Fibroblast of lung (primary cell): ENCODE data around the gene HERC2. TPM values are rescaled to one million over a fixed set of nuclear protein-coding genes. Genes with fewer than 3 reads are reported as not detected.
"Not testable (repeated sequence)": the region's sequence is repeated elsewhere in the genome, so short reads cannot be mapped to it uniquely, and the experiment has no call there.

Experiments used
- DNase-seq, 2 donors: peaks; one replicate each; pipeline versions ENCODE4 v3.0.0 to v3.0.0-alpha.2; 2010; ENCODE audit warnings: low read depth in 2 of 2
- H2AFZ ChIP-seq: 2 replicates; pipeline ENCODE4 v1.5.1; 2012; ENCODE audit warnings: low read length, control low read depth, inconsistent platforms
- H3K27ac ChIP-seq: 2 replicates; pipeline ENCODE4 v1.5.1; 2011; ENCODE audit warnings: low read length, control low read depth; ENCODE audit not compliant: insufficient read depth
- H3K27me3 ChIP-seq: 2 replicates; pipeline ENCODE4 v1.5.1; 2011; ENCODE audit warnings: mild to moderate bottlenecking, low read length; ENCODE audit not compliant: control insufficient read depth, insufficient read depth
- H3K36me3 ChIP-seq: 2 replicates; pipeline ENCODE4 v1.5.1; 2011; ENCODE audit warnings: low read length; ENCODE audit not compliant: control insufficient read depth, insufficient read depth
- H3K4me1 ChIP-seq: 2 replicates; pipeline ENCODE4 v1.5.1; 2011; ENCODE audit warnings: low read length; ENCODE audit not compliant: control insufficient read depth, insufficient read depth; ENCODE audit errors: extremely low read depth
- H3K4me2 ChIP-seq: 2 replicates; pipeline ENCODE4 v1.5.1; 2011; ENCODE audit warnings: low read length, control low read depth; ENCODE audit not compliant: insufficient read depth; ENCODE audit errors: extremely low read depth
- H3K4me3 ChIP-seq, 4 experiments: fragments of 200-600 bp in 1 of 4; sonication (generic) in 1 of 4; replicated peaks in 1 of 4; 2 replicates each; pipeline ENCODE4 v1.5.1; 2011 to 2016; ENCODE audit warnings: low read length in 4 of 4, low read depth in 3 of 4, mild to moderate bottlenecking in 3 of 4, control low read depth in 2 of 4, inconsistent platforms in 1 of 4, mixed read lengths in 1 of 4; ENCODE audit not compliant: insufficient read depth in 1 of 4; ENCODE audit errors: control extremely low read depth in 1 of 4
- H3K79me2 ChIP-seq: 2 replicates; pipeline ENCODE4 v1.5.1; 2012; ENCODE audit warnings: mild to moderate bottlenecking, low read length, inconsistent platforms; ENCODE audit not compliant: control insufficient read depth, insufficient read depth
- H3K9ac ChIP-seq: 2 replicates; pipeline ENCODE4 v1.5.1; 2011; ENCODE audit warnings: mild to moderate bottlenecking, low read length, control low read depth; ENCODE audit not compliant: insufficient read depth
- H3K9me3 ChIP-seq: 2 replicates; pipeline ENCODE4 v1.5.1; 2012; ENCODE audit warnings: low read depth, low read length; ENCODE audit not compliant: control insufficient read depth, insufficient read depth
- H4K20me1 ChIP-seq: 2 replicates; pipeline ENCODE4 v1.5.1; 2011; ENCODE audit warnings: low read length; ENCODE audit not compliant: control insufficient read depth, insufficient read depth; ENCODE audit errors: extremely low read depth
- CTCF ChIP-seq, 2 donors: IDR thresholded peaks in 1 of 2; conservative IDR thresholded peaks in 1 of 2; 1 replicate in 1 of 2; 2 replicates in 1 of 2; pipeline ENCODE4 v1.5.1; 2011 to 2012; ENCODE audit warnings: low read length in 2 of 2, control low read depth in 1 of 2, inconsistent platforms in 1 of 2, low read depth in 1 of 2, mild to moderate bottlenecking in 1 of 2
- EZH2 ChIP-seq: IDR thresholded peaks from 2 replicates; pipeline ENCODE4 v1.5.1; 2012; ENCODE audit warnings: low read length, control low read depth, mild to moderate bottlenecking; ENCODE audit errors: missing control alignments
- polyA plus RNA-seq, 2 donors: library from polyadenylated mRNA; depleted of rRNA in 1 of 2; stranded (reverse) in 1 of 2; unstranded in 1 of 2; fragments of >200 nt; gene quantifications; 2 replicates each; pipeline ENCODE4 v1.2.1, GENCODE V29; 2011 to 2012; ENCODE audit warnings: missing spikeins in 1 of 2
- total RNA-seq: library from RNA; depleted of rRNA; stranded (reverse); fragments of >200 nt; gene quantifications from 2 replicates; pipeline ENCODE4 v1.2.1, GENCODE V29; 2014

HERC2 gene
- total and polyA plus RNA-seq, 2 donors (not counting 1 experiment from before 2014, with no cell fraction given), result 12.4 to 55.8 TPM

- no peak overlapping the region for H3K4me3 ChIP-seq
- no peak overlapping the region for H3K27ac ChIP-seq
- H3K79me2 ChIP-seq, result no peaks in the 10 kb centered on the region
- no peak overlapping the region for H2AFZ ChIP-seq
- DNase-seq, result no peak
- H3K27me3 ChIP-seq, result no peaks in the 10 kb centered on the region
- no peak overlapping the region for H3K9ac ChIP-seq
- H3K4me1 ChIP-seq, result no peaks in the 10 kb centered on the region
- H3K4me2 ChIP-seq, result no peak overlapping the region
- H4K20me1 ChIP-seq, result no peaks in the 10 kb centered on the region
- no peaks in the 10 kb centered on the region for H3K9me3 ChIP-seq
- no peak for TF ChIP-seq EZH2
- no peak for TF ChIP-seq CTCF (conservative IDR thresholded peaks at IDR 0.05 in 1 of 2, IDR thresholded peaks at IDR 0.05 in 1 of 2; ENCODE audit: low read depth in 1 of 2, low read length in 2 of 2)
- peaks cover 11% of the 10 kb centered on the region for H3K36me3 ChIP-seq
These were observed 102.9 kb downstream of the HERC2 start for GRCh38 chr15:28219116-28219515.

- not testable (repeated sequence) for H3K4me2 ChIP-seq, H3K4me3 ChIP-seq, H3K4me1 ChIP-seq, H3K27me3 ChIP-seq, H4K20me1 ChIP-seq, H3K9ac ChIP-seq, H3K27ac ChIP-seq, H3K9me3 ChIP-seq, H2AFZ ChIP-seq, H3K79me2 ChIP-seq, DNase-seq
- peaks cover 11% of the 10 kb centered on the region for H3K36me3 ChIP-seq
These were observed 104.9 kb downstream of the HERC2 start for GRCh38 chr15:28216946-28217546.

- not testable (repeated sequence) for H3K27ac ChIP-seq, H3K27me3 ChIP-seq, H3K4me3 ChIP-seq, H3K4me2 ChIP-seq, H4K20me1 ChIP-seq, H3K9ac ChIP-seq, DNase-seq, H3K79me2 ChIP-seq, H3K9me3 ChIP-seq, H2AFZ ChIP-seq, H3K4me1 ChIP-seq
- H3K36me3 ChIP-seq, result peaks cover 11% of the 10 kb centered on the region
These were observed 106.5 kb downstream of the HERC2 start for GRCh38 chr15:28215521-28215920.

GRCh38 chr15:28214006-28214790 is 107.8 kb downstream of the HERC2 start:
- not testable (repeated sequence) for DNase-seq, H3K79me2 ChIP-seq, H3K27ac ChIP-seq

GRCh38 chr15:28213393-28213792 is 108.6 kb downstream of the HERC2 start:
- H3K4me1 ChIP-seq, H3K4me3 ChIP-seq, H4K20me1 ChIP-seq, H3K9me3 ChIP-seq, H2AFZ ChIP-seq, H3K4me2 ChIP-seq, H3K9ac ChIP-seq, H3K27ac ChIP-seq, H3K27me3 ChIP-seq, H3K36me3 ChIP-seq, DNase-seq, H3K79me2 ChIP-seq: not testable (repeated sequence)

More at GRCh38 chr15:28214006-28214790, 107.8 kb downstream of the HERC2 start:
- not testable (repeated sequence) for H3K4me2 ChIP-seq, H3K9me3 ChIP-seq, H4K20me1 ChIP-seq, H3K9ac ChIP-seq, H3K27me3 ChIP-seq, H3K4me3 ChIP-seq, H3K36me3 ChIP-seq, H3K4me1 ChIP-seq, H2AFZ ChIP-seq
